ENCODE data around the gene S100Z. TPM values are rescaled to one million over a fixed set of nuclear protein-coding genes. Genes with fewer than 3 reads are reported as not detected.

S100Z gene
- total and polyA plus RNA-seq, 2 donors (not counting 1 experiment from before 2014, with no cell fraction given), result 1.0 to 2.4 TPM

DNA sequence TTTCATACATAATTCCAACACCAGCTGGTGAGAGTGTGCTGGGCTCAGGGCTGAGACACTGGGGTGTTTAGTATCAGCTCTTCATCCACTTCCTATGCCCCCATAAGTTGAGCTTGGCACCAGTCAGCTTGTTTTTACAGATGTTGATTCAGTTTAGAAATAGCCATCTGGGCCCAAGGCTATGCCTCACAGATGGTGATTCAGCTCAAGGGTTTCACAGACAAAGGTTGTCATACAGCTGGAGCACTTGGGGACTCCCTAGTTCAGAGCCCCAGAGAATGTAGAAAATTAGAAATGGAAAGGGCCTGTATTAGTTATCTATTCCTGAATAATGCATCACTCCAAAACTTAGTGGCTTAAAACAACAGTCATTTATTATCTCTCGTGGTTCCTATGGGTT is 92.8 kb downstream of the S100Z start:
- Histone ChIP-seq H3K4me1 (ENCODE audit: control insufficient read depth in 2 of 2, insufficient read depth in 2 of 2, low read length in 2 of 2) (no peaks in the 10 kb centered on the region), H2AFZ (ENCODE audit: insufficient read depth, low read depth, low read length, poor library complexity, severe bottlenecking) (no peak overlapping the region), H3K79me2 (ENCODE audit: control insufficient read depth, insufficient read depth, low read length) (no peaks in the 10 kb centered on the region), H3K9ac (ENCODE audit: low read length) (no peak overlapping the region), H3K27ac (ENCODE audit: low read length in 2 of 2) (no peak overlapping the region), H3K9me3 (ENCODE audit: control extremely low read depth in 1 of 3, control insufficient read depth in 2 of 3, insufficient read depth in 1 of 3, low read length in 2 of 3) (no peaks in the 10 kb centered on the region), H3K36me3 (replicated peaks in 1 of 2; ENCODE audit: control extremely low read depth in 1 of 2, control insufficient read depth in 1 of 2, extremely low read depth in 1 of 2, insufficient read depth in 2 of 2, low read length in 1 of 2) (no peaks in the 10 kb centered on the region), H3K4me2 (replicated peaks; ENCODE audit: low read depth, low read length, poor library complexity, severe bottlenecking) (no peak overlapping the region), H4K20me1 (ENCODE audit: control insufficient read depth, insufficient read depth, low read length, poor library complexity, severe bottlenecking) (no peaks in the 10 kb centered on the region), H3K4me3 (ENCODE audit: control extremely low read depth in 1 of 5, extremely low read depth in 1 of 5, insufficient read depth in 1 of 5, low read depth in 2 of 5, low read length in 4 of 5) (no peak overlapping the region), H3K27me3 (replicated peaks in 1 of 4; ENCODE audit: control extremely low read depth in 1 of 4, control insufficient read depth in 3 of 4, insufficient read depth in 4 of 4, low read length in 3 of 4) (peaks cover 0 to 7% (median 1%) of the 10 kb centered on the region in 4 experiments)
- intact Hi-C loops (cut with micrococcal nuclease), result no loop called here
- Mint-ChIP-seq H3K4me3 (no peak overlapping the region), H3K9me3 (ENCODE audit: insufficient read depth) (peaks cover 3% of the 10 kb centered on the region), H3K27ac (no peak overlapping the region), H3K4me1 (no peaks in the 10 kb centered on the region), H3K27me3 (peaks cover 23% of the 10 kb centered on the region)
- TF ChIP-seq, protein P1, sequence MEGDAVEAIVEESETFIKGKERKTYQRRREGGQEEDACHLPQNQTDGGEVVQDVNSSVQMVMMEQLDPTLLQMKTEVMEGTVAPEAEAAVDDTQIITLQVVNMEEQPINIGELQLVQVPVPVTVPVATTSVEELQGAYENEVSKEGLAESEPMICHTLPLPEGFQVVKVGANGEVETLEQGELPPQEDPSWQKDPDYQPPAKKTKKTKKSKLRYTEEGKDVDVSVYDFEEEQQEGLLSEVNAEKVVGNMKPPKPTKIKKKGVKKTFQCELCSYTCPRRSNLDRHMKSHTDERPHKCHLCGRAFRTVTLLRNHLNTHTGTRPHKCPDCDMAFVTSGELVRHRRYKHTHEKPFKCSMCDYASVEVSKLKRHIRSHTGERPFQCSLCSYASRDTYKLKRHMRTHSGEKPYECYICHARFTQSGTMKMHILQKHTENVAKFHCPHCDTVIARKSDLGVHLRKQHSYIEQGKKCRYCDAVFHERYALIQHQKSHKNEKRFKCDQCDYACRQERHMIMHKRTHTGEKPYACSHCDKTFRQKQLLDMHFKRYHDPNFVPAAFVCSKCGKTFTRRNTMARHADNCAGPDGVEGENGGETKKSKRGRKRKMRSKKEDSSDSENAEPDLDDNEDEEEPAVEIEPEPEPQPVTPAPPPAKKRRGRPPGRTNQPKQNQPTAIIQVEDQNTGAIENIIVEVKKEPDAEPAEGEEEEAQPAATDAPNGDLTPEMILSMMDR (IDR thresholded peaks at IDR 0.05), result no peak
- no peak for TF ChIP-seq EZH2 (IDR thresholded peaks at IDR 0.05; ENCODE audit: borderline replicate concordance, insufficient read depth, low read depth, low read length, poor library complexity, severe bottlenecking)
- DNase-seq (no peak), ATAC-seq (ENCODE audit: low read depth) (no peak)
- no CpG with 5 or more reads among the region's 1 CpG for WGBS (ENCODE audit: insufficient coverage)
- ChIA-PET CTCF (no interaction called here), POLR2A (no interaction called here)

DNA sequence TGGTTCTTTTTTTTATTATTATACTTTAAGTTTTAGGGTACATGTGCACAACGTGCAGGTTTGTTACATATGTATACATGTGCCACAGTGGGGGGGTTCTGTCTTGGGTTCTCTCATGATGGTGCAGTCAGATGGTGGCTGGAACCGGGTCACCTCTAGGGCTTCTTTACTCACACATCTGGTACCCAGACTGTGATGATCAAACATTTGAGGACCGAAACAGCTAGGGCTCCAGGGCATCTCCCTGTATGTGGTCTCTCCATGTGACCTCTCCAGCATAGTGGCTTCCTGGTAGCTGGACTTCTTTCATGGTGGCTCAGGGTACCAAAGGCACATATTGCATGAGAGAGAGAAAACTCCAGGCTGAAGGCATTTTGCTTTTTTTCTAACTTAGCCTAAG is 93.2 kb downstream of the S100Z start:
- H3K9ac ChIP-seq (ENCODE audit: low read length), result no peak overlapping the region
- DNase-seq (no peak), ATAC-seq (ENCODE audit: low read depth) (no peak)
- H2AFZ ChIP-seq (ENCODE audit: insufficient read depth, low read depth, low read length, poor library complexity, severe bottlenecking), result no peak overlapping the region
- Mint-ChIP-seq H3K27me3 (peaks cover 21% of the 10 kb centered on the region), H3K4me3 (no peak overlapping the region), H3K4me1 (no peaks in the 10 kb centered on the region), H3K9me3 (ENCODE audit: insufficient read depth) (peaks cover 3% of the 10 kb centered on the region), H3K27ac (no peak overlapping the region)
- TF ChIP-seq, protein P1 (IDR thresholded peaks at IDR 0.05), result no peak
- no peak for TF ChIP-seq EZH2 (IDR thresholded peaks at IDR 0.05; ENCODE audit: borderline replicate concordance, insufficient read depth, low read depth, low read length, poor library complexity, severe bottlenecking)
- no peaks in the 10 kb centered on the region for H3K4me1 ChIP-seq (ENCODE audit: control insufficient read depth in 2 of 2, insufficient read depth in 2 of 2, low read length in 2 of 2)
- no peak overlapping the region for H3K27ac ChIP-seq (ENCODE audit: low read length in 2 of 2)
- H3K79me2 ChIP-seq (ENCODE audit: control insufficient read depth, insufficient read depth, low read length), result no peaks in the 10 kb centered on the region
- H3K9me3 ChIP-seq (ENCODE audit: control extremely low read depth in 1 of 3, control insufficient read depth in 2 of 3, insufficient read depth in 1 of 3, low read length in 2 of 3), result no peaks in the 10 kb centered on the region
- WGBS (ENCODE audit: insufficient coverage), result 92% methylated on average over 2 of the region's 3 CpGs
- H3K4me2 ChIP-seq (replicated peaks; ENCODE audit: low read depth, low read length, poor library complexity, severe bottlenecking), result no peak overlapping the region
- POLR2A ChIA-PET, result no interaction called here
- no peak overlapping the region for H3K4me3 ChIP-seq (ENCODE audit: control extremely low read depth in 1 of 5, extremely low read depth in 1 of 5, insufficient read depth in 1 of 5, low read depth in 2 of 5, low read length in 4 of 5)
- intact Hi-C loops (cut with micrococcal nuclease), result no loop called here
- CTCF ChIA-PET, result no interaction called here
- no peaks in the 10 kb centered on the region for H3K36me3 ChIP-seq (replicated peaks in 1 of 2; ENCODE audit: control extremely low read depth in 1 of 2, control insufficient read depth in 1 of 2, extremely low read depth in 1 of 2, insufficient read depth in 2 of 2, low read length in 1 of 2)
- H3K27me3 ChIP-seq (replicated peaks in 1 of 4; ENCODE audit: control extremely low read depth in 1 of 4, control insufficient read depth in 3 of 4, insufficient read depth in 4 of 4, low read length in 3 of 4), result peaks cover 0 to 7% (median 1%) of the 10 kb centered on the region in 4 experiments
- H4K20me1 ChIP-seq (ENCODE audit: control insufficient read depth, insufficient read depth, low read length, poor library complexity, severe bottlenecking), result no peaks in the 10 kb centered on the region
